ENCODE measurements around the gene THAP7.
"Not testable (repeated sequence)": the region's sequence is repeated elsewhere in the genome, so short reads cannot be mapped to it uniquely, and the experiment has no call there.

Gene THAP7

DNA sequence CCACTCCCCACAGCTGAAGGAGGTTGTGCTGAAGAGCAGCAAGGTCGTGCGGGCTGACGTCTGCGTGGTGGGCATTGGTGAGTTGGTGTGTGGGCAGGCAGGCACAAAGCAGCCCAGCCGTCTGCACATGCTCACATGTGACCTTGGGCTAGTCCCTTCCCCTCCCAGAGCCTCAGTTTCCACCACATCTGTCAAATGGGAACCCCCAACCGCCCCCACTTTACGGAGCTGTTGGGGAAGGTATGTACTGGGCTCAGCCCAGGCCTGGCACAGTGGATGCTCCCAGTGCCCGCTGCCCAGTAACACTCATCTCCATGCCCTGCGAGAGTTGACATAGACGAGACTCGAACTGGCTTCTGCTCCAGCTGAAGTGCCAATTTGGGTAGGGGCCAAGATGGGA lies 24.9 kb downstream of the THAP7 start:
- DNase-seq = no peak

DNA sequence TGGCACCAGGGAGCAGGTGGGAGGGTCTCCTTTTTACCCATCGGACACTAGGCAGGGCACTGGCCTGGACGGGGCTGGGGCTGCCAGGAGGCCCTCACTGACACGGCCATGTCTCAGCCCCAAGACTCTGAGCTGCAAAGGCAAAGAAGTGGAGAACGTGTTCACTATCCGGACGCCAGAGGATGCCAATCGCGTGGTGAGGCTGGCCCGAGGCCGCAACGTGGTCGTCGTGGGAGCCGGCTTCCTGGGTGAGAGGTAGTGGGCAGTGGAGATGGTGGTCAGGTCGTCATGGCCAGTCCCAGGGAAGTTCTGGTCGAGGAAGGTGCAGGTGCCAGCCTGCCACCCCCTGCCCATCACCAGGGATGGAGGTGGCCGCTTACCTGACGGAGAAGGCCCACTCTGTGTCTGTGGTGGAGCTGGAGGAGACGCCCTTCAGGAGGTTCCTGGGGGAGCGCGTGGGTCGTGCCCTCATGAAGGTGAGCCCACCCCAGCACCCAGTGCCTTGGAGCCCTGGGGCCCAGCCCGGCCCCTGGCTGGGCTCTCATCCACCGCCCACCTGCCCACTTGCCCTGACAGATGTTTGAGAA lies 25.5 kb downstream of the THAP7 start:
- DNase-seq = no peak

- DNase-seq = no peak
Observed at GRCh38 chr22:20975541-20976290, 26.2 kb downstream of the THAP7 start.

- DNase-seq = no peak
Observed at GRCh38 chr22:20974336-20974955, 27.5 kb downstream of the THAP7 start.

DNA sequence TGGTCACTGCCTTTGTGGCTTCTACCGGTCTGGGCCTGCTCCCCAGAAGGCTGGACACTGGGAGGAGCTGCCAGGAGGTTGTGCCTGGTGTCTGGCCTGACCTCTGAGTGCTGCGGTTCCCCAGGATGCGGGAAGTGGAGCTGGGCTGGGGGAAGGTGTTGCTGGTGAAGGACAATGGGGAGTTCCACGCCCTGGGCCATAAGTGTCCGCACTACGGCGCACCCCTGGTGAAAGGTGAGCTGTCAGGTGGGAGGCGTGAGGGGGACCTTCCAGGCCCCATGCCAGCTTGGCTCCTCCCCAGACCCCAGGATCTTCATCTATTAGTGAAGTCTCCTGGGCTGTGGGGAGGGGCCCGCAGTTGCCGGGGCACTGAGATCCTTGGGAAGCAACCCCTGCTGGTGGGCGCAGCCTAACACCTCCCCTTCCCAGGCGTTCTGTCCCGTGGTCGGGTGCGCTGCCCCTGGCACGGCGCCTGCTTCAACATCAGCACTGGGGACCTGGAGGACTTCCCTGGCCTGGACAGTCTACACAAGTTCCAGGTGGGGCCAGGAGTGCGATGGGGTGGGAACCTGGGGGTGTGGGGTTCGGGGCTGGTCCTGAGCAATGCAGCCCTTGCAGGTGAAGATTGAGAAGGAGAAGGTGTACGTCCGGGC lies 28.2 kb downstream of the THAP7 start:
- DNase-seq = no peak

- DNase-seq = no peak
Observed at GRCh38 chr22:20972933-20973577, 28.9 kb downstream of the THAP7 start.

DNA sequence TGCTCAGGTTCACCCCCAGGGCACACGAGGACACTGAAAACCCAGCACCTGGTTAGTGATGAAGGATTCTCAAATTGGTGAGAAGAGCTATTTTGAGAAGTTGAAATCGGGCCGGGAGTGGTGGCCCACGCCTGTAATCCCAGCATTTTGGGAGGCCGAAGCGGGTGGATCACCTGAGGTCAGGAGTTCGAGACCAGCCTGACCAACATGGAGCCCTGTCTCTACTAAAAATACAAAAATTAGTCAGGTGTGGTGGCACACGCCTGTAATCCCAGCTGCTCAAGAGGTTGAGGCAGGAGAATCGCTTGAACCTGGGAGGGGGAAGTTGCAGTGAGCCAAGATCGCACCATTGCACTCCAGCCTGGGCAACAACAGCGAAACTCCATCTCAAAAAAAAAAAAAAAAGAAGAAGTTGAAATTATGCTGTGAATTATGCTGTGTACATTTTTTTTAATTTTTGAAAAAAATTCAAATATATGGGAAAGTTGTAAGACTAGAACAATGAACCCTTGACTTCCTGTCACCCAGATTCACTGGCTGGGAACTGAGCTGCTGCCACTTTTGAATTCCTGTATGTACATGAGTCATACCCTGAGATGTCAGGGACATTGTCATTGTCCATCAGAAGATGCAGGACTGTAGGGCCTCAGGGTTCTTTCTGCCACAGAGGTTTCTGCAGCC lies 29.8 kb downstream of the THAP7 start:
- not testable (repeated sequence) for DNase-seq

DNA sequence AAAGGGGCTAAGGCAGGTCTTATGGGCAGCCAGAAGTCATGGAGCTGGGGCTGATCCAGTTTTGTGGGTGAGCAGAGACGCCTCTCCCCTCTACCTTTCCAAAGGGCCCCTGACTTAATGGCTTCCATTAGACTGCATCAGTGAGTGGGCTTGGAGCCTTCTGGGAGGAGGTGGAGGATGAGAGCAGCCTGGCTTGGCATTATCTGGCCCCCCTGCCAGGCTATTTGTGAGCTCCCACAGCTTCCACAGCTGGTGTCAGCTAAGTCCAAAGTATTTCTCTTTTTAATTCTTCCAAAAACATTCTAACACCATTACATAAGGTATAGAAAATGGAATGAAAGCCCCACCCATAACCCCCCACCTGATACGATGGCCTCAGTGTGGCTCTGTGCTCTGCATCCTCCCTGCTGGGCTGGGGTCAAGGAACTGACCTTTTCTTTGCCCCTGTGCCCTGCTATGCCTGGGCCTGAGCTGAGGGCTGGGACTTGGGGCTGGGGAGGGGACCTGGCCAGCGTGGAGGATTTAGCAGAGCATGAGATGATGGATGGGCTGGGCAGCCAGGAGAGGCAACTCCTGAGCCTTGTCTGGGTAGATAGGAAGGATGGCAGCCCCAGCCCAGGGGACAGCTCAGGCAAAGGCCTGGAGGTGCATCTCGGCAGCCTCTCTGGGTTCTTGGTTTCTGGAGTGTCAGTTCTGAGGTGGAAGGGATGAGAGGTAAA lies 30.8 kb downstream of the THAP7 start:
- DNase-seq = no peak

DNA sequence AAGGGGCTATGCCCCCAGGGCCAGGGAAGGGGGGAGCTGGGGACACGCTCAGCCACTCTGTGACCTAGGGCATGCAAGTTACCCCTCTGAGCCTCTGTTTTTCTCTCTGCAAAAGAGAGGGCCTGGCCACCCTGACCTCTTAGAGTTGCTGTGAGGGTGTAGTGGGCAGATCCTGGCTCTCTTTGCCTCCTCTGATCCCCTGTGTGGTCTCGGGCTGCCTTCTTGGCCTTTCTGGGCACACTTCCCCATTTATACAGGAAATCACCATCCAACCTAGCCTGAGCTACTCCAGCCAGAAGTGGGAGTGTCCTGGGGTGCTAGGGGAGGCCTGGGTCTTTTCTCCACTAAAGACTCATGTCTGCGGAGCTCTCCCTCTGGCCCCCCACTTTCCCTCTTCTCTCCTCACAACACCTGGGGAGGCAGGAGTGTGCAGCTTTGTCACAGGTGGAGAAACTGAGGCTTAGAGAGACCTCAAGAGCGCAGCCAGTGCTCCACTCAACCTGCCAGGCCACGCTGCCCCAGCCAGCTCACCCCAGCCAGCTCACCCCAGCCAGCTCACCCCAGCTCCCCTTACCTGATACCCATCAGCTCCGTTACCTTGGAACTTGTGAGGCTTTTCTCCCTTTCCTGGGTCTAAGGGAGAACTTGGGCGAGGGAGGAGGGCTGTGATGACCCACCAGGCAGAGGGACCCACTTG lies 33.5 kb downstream of the THAP7 start:
- no peak for DNase-seq

DNA sequence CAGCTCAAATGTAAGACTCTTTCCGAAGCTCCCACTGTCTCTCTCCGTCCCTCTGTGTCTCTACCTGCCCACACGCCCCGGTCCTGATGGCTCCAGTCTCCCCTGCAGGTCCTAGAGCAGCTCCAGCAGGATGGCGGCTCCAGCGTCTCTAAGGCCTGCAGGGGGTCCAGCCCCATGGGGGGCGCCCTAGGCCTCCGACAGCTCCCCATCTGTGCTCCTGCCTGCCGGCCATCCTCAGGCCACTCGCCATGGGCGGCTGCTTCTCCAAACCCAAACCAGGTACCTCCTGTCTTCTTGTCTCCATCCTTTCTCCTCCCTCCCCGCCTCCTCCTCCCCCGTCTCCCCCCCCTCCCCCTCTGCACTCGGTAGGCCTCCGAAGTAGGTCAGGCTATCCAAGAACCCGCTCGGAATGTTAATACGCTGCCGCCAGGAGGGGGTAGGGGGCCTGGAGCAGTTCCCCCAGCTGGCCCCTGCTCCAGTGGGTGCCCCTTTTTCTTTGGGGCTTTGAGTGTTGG lies 34.2 kb downstream of the THAP7 start:
- no peak for DNase-seq

- DNase-seq = no peak
Observed at GRCh38 chr22:20966883-20967696, 34.8 kb downstream of the THAP7 start, which contains the start of gene AIFM3. Gene AIFM3 (plus strand): TSS chr22:20967255. CDS start chr22:20967945, 690 bp downstream.

DNA sequence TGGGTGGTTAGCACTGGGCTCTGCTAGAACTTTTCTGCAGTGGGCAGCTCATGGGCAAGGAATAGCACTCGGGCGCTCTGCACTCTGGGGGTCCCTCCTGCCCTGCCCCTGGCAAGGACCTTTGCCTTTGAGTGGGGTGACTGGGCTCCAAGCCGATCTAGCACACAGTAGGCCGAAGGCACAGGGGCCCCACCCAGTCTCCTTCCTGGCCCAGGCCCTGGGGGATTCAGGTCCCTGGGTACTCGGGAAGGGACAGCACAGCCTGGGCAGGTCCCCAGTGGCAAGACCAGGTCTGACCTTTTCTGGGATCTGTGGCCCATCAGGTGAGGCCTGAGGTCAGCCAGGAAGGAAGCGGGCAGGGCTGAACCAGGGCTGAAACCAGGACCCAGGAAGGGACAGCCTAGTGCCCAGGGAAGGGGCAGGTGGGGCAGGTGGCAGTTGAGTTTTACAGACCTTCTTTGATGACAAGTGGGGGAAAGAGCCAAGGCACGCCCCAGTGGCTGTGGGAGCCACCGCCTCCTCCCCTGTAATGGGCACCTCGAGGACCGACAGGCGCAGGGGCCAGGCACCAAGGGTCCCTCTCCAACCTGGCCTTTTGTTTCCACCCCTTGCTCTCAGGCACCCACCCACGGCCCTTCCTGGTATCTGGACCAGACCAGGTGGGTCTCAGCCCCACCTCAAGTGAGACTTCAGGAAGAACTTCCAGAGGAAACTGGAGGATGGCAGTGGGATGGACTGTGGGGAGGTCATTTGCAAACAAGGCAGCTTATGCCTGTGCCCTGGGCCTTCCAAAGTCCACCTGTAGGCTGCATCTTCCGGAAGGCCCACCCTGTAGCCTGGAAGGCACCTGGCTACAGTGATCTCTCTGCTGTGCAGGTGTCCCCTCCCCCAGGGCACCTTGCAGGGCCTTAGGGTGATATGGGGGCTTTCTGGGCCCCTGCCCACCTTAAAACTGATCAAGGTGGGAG lies 35.7 kb downstream of the THAP7 start:
- DNase-seq = no peak

DNA sequence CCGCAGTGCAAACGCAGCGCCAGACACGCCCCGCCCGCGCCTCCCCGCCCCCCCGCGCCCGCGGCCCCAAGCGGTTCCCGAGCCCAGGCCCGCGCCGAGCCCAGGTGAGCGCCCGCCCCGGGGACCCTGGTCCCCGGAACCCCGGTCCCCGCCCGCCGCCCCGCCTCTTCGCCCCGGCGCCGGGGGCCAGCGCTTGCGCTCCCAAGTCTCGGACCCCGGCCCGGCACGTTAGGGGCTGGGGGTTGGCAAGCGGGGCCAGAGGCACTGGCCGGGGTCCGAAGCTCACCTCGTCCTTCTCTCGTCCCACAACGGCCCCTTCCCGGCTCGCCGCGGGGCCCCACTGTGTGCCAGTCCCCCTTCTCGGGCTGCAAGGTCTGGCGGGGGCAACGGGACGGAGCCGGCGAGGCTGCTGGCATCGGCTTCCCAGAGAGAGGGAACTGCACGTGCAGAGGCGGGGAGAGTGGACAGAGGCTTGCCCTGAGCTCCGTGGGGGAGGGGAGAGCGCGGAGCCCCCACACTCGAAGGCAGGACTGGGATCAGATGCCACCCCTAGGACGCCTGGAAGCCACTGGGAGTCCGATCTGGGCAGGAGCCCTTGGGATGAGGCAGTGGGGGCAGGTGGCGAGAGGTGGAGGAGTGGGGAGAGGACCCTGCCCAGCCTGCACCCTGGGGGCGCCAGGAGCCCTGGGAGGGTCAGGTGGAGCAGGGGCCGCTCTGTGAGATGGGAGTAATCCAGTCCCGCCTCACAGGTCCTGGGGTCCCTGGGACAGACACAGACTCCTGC lies 36.6 kb downstream of the THAP7 start:
- DNase-seq = no peak

DNA sequence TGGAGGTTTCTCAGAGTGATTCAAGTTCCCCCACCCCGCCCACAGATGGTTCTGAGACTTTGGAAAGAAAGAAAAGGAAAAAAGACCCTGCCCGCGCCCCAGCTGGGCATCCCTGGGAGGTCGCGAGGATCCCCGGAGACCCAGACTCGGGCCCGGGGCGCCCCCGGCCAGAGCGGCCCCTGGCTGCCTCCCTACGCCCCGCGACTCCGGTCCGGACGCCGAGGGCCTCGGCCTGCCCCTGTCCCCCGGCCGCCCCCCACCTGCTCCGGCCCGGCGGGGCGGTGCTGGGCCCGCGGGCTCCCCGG lies 37.2 kb downstream of the THAP7 start:
- DNase-seq = peak in 1 of 2 experiments; percentile 32

- DNase-seq = no peak
Observed at GRCh38 chr22:20964090-20964798, 37.7 kb downstream of the THAP7 start.

GRCh38 chr22:20963201-20964052 lies 38.5 kb downstream of the THAP7 start:
- DNase-seq = no peak
